ENCODE data around the gene SLC16A9.

The SLC16A9 gene

GRCh38 chr10:59718257-59718656 is 8.6 kb upstream of the SLC16A9 start:
- no peak for DNase-seq (ENCODE audit: low spot score)

- no peak for DNase-seq (ENCODE audit: low spot score)
Observed at GRCh38 chr10:59713196-59713821, 3.7 kb upstream of the SLC16A9 start.

GRCh38 chr10:59711871-59712494 is 2.3 kb upstream of the SLC16A9 start:
- no peak for DNase-seq (ENCODE audit: low spot score)

GRCh38 chr10:59708816-59709394 is 745 bp downstream of the SLC16A9 start:
- peak; percentile 40 for DNase-seq (ENCODE audit: low spot score)

- DNase-seq (ENCODE audit: low spot score) = no peak
Observed at GRCh38 chr10:59706851-59707797, 2.5 kb downstream of the SLC16A9 start.

- no peak for DNase-seq (ENCODE audit: low spot score)
Observed at GRCh38 chr10:59705931-59706330, 3.7 kb downstream of the SLC16A9 start.

GRCh38 chr10:59704630-59705029 is 5.0 kb downstream of the SLC16A9 start:
- no peak for DNase-seq (ENCODE audit: low spot score)

- DNase-seq (ENCODE audit: low spot score) = no peak
Observed at GRCh38 chr10:59702347-59702746, 7.3 kb downstream of the SLC16A9 start.

- DNase-seq (ENCODE audit: low spot score) = no peak
Observed at GRCh38 chr10:59700709-59701108, 8.9 kb downstream of the SLC16A9 start.

- no peak for DNase-seq (ENCODE audit: low spot score)
Observed at GRCh38 chr10:59698326-59698725, 11.3 kb downstream of the SLC16A9 start.

- DNase-seq (ENCODE audit: low spot score) = no peak
Observed at GRCh38 chr10:59695637-59696036, 14.0 kb downstream of the SLC16A9 start.

GRCh38 chr10:59694936-59695335 is 14.7 kb downstream of the SLC16A9 start:
- DNase-seq (ENCODE audit: low spot score) = no peak

GRCh38 chr10:59692113-59692512 is 17.5 kb downstream of the SLC16A9 start:
- no peak for DNase-seq (ENCODE audit: low spot score)

- peak; percentile 29 for DNase-seq (ENCODE audit: low spot score)
Observed at GRCh38 chr10:59688921-59689351, 20.7 kb downstream of the SLC16A9 start.

- no peak for DNase-seq (ENCODE audit: low spot score)
Observed at GRCh38 chr10:59687657-59688056, 22.0 kb downstream of the SLC16A9 start.

GRCh38 chr10:59684006-59684405 is 25.6 kb downstream of the SLC16A9 start:
- no peak for DNase-seq (ENCODE audit: low spot score)

- no peak for DNase-seq (ENCODE audit: low spot score)
Observed at GRCh38 chr10:59682986-59683937, 26.4 kb downstream of the SLC16A9 start.

- DNase-seq (ENCODE audit: low spot score) = no peak
Observed at GRCh38 chr10:59680199-59680598, 29.5 kb downstream of the SLC16A9 start.

GRCh38 chr10:59678884-59679301 is 30.8 kb downstream of the SLC16A9 start:
- no peak for DNase-seq (ENCODE audit: low spot score)

- DNase-seq (ENCODE audit: low spot score) = no peak
Observed at GRCh38 chr10:59677253-59677831, 32.3 kb downstream of the SLC16A9 start.

- no peak for DNase-seq (ENCODE audit: low spot score)
Observed at GRCh38 chr10:59675812-59676211, 33.8 kb downstream of the SLC16A9 start.
